PC-3 (cell line): ENCODE results near the gene LGSN. TPM values are rescaled to one million over a fixed set of nuclear protein-coding genes. Genes with fewer than 3 reads are reported as not detected.
"Not testable (repeated sequence)": the region's sequence is repeated elsewhere in the genome, so short reads cannot be mapped to it uniquely, and the experiment has no call there.

Experiments used
- ATAC-seq: fragments of 200-7000 bp; cut with Tn5 transposase; 2 replicates; pipeline ENCODE4 v1.9.1; 2020; ENCODE audit warnings: mild to moderate bottlenecking, moderate library complexity
- BruUV-seq: library from RNA; stranded (reverse); fragments of 400-500 nt; replicated peaks from 2 replicates; lab custom pipeline; 2021; lab: Mats Ljungman, UMichigan
- CTCF ChIA-PET: fragments of 300-600 bp; sonication (Branson Sonifier 250); formaldehyde crosslinking; loops from one replicate; lab custom pipeline; 2022; ENCODE audit warnings: antibody characterized with exemption; lab: Charles Lee
- POLR2A ChIA-PET: fragments of 300-600 bp; sonication (Branson Sonifier 250); formaldehyde crosslinking; loops from one replicate; lab custom pipeline; 2022; ENCODE audit warnings: antibody characterized with exemption; ENCODE audit not compliant: unreplicated experiment; lab: Charles Lee
- DNase-seq: peaks from one replicate; pipeline ENCODE4 v3.0.0-alpha.2; 2015
- H2AFZ ChIP-seq: fragments of 300-600 bp; sonication (generic); 2 replicates; pipeline ENCODE4 v1.6.0; 2016; ENCODE audit warnings: antibody characterized with exemption, low read length
- H3F3A ChIP-seq: fragments of 300-600 bp; sonication (generic); one replicate; pipeline ENCODE4 v1.6.0; 2017; ENCODE audit warnings: antibody characterized with exemption, low read length, control low read depth, mild to moderate bottlenecking; ENCODE audit not compliant: unreplicated experiment
- H3K27ac ChIP-seq: fragments of 300-600 bp; sonication (generic); 2 replicates; pipeline ENCODE4 v1.5.1; 2016; ENCODE audit warnings: mild to moderate bottlenecking, low read length
- H3K27me3 ChIP-seq: fragments of 300-600 bp; sonication (generic); 2 replicates; pipeline ENCODE4 v1.6.1; 2016; ENCODE audit warnings: low read length, mixed read lengths
- H3K36me3 ChIP-seq: fragments of 300-600 bp; sonication (generic); 2 replicates; pipeline ENCODE4 v1.6.1; 2016; ENCODE audit warnings: low read depth, mixed run types, low read length, mixed read lengths
- H3K4me1 ChIP-seq: fragments of 300-600 bp; sonication (generic); 2 replicates; pipeline ENCODE4 v1.5.1; 2016; ENCODE audit warnings: low read length; ENCODE audit not compliant: insufficient read depth
- H3K4me2 ChIP-seq: fragments of 300-600 bp; sonication (generic); 2 replicates; pipeline ENCODE4 v1.6.0; 2016; ENCODE audit warnings: low read length
- H3K4me3 ChIP-seq: fragments of 300-600 bp; sonication (generic); 2 replicates; pipeline ENCODE4 v1.5.1; 2016; ENCODE audit warnings: mild to moderate bottlenecking, low read length, mixed read lengths
- H3K79me2 ChIP-seq: fragments of 300-600 bp; sonication (generic); 2 replicates; pipeline ENCODE4 v1.6.1; 2017; ENCODE audit warnings: low read length, mixed read lengths
- H3K9ac ChIP-seq: fragments of 300-600 bp; sonication (generic); 2 replicates; pipeline ENCODE4 v1.6.0; 2016; ENCODE audit warnings: mild to moderate bottlenecking, low read length
- H3K9me2 ChIP-seq: fragments of 300-600 bp; sonication (generic); replicated peaks from 2 replicates; pipeline ENCODE4 v1.6.1; 2016; ENCODE audit warnings: mixed run types, low read length, mixed read lengths
- H3K9me3 ChIP-seq: fragments of 300-600 bp; sonication (generic); 2 replicates; pipeline ENCODE4 v1.6.1; 2016; ENCODE audit warnings: low read length, mixed read lengths
- H4K20me1 ChIP-seq: fragments of 300-600 bp; sonication (generic); 2 replicates; pipeline ENCODE4 v1.6.1; 2016; ENCODE audit warnings: low read length, mixed read lengths
- EZH2 ChIP-seq: fragments of 300-600 bp; sonication (generic); IDR thresholded peaks from one replicate; pipeline ENCODE4 v1.6.1; 2017; ENCODE audit warnings: antibody characterized with exemption, mild to moderate bottlenecking, low read length; ENCODE audit not compliant: unreplicated experiment
- EZH2phosphoT487 ChIP-seq: fragments of 300-600 bp; sonication (generic); IDR thresholded peaks from 2 replicates; pipeline ENCODE4 v1.6.1; 2018; ENCODE audit warnings: mild to moderate bottlenecking, antibody characterized with exemption, low read length, borderline replicate concordance
- intact Hi-C: fragments of 100-400 bp; cut with micrococcal nuclease; formaldehyde crosslinking; loops from 2 replicates; pipeline ENCODE4 v1.9.0; 2023
- total RNA-seq: library from RNA; depleted of rRNA; stranded (reverse); fragments of >200 nt; gene quantifications from 2 replicates; pipeline ENCODE4 v1.2.3, GENCODE V29; 2014
- TF ChIP-seq, protein P1 (sequence below): fragments of 300-600 bp; sonication (generic); conservative IDR thresholded peaks from 2 replicates; pipeline ENCODE4 v1.5.1; 2017; ENCODE audit warnings: antibody characterized with exemption, low read depth, mild to moderate bottlenecking, low read length

LGSN gene
- total RNA-seq, 1 experiment from 2014 or later = not detected

DNA sequence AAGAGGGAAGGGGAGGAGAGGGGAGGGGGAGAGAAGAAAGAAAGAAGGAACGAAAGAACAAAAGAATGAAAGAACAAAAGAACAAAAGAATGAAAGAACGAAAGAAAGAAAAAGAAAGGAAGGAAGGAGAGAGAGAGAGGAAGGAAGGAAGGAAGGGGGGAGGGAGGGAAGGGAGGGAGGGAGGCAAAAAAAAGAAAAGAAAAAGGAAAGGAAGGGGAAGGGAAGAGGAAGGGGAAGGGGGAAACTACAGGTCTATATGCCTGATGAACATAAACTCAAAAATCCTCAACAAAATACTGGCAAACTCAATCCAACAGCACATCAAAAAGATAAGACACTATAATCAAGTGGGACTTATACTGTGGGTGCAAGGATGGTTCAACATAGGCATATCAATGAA is 13.7 kb upstream of the LGSN start:
- POLR2A ChIA-PET = no interaction called here
- no peak overlapping the region for H3K4me2 ChIP-seq
- H3F3A ChIP-seq = no peaks in the 10 kb centered on the region
- intact Hi-C loops = no loop called here
- H2AFZ ChIP-seq = no peak overlapping the region
- H3K27me3 ChIP-seq = no peaks in the 10 kb centered on the region
- no peak overlapping the region for H3K4me3 ChIP-seq
- TF ChIP-seq, protein P1, sequence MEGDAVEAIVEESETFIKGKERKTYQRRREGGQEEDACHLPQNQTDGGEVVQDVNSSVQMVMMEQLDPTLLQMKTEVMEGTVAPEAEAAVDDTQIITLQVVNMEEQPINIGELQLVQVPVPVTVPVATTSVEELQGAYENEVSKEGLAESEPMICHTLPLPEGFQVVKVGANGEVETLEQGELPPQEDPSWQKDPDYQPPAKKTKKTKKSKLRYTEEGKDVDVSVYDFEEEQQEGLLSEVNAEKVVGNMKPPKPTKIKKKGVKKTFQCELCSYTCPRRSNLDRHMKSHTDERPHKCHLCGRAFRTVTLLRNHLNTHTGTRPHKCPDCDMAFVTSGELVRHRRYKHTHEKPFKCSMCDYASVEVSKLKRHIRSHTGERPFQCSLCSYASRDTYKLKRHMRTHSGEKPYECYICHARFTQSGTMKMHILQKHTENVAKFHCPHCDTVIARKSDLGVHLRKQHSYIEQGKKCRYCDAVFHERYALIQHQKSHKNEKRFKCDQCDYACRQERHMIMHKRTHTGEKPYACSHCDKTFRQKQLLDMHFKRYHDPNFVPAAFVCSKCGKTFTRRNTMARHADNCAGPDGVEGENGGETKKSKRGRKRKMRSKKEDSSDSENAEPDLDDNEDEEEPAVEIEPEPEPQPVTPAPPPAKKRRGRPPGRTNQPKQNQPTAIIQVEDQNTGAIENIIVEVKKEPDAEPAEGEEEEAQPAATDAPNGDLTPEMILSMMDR = no peak
- no peak for TF ChIP-seq EZH2
- no peak for TF ChIP-seq EZH2phosphoT487
- BruUV-seq = no TSS peak
- no peak overlapping the region for H3K9ac ChIP-seq
- CTCF ChIA-PET = no interaction called here
- no peak overlapping the region for H3K27ac ChIP-seq
- H3K36me3 ChIP-seq = no peaks in the 10 kb centered on the region
- no peaks in the 10 kb centered on the region for H4K20me1 ChIP-seq
- ATAC-seq (no peak), DNase-seq (no peak)
- no peaks in the 10 kb centered on the region for H3K79me2 ChIP-seq
- H3K9me2 ChIP-seq = no peaks in the 10 kb centered on the region
- H3K4me1 ChIP-seq = no peaks in the 10 kb centered on the region
- H3K9me3 ChIP-seq = no peaks in the 10 kb centered on the region

DNA sequence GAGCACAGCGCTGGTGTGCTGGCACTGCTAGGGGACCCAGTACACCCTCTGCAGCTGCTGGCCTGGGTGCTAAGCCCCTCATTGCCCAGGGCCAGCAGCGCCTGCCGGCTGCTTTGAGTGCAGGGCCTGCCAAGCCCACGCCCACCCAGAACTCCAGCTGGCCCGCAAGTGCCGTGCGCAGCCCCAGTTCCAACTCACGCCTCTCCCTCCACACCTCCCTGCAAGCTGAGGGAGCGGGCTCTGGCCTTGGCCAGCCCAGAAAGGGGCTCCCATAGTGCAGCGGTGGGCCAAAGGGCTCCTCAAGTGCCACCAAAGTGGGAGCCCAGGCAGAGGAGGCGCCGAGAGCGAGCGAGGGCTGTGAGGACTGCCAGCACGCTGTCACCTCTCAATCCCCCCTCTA is 6.8 kb upstream of the LGSN start:
- H2AFZ ChIP-seq, H3K36me3 ChIP-seq, intact Hi-C loops, POLR2A ChIA-PET, H3K4me2 ChIP-seq, CTCF ChIA-PET, H3K9me2 ChIP-seq, H3F3A ChIP-seq, H3K4me3 ChIP-seq, H3K27ac ChIP-seq, H3K4me1 ChIP-seq, BruUV-seq, H3K27me3 ChIP-seq, H3K9me3 ChIP-seq, H3K79me2 ChIP-seq, DNase-seq, ATAC-seq, H3K9ac ChIP-seq, H4K20me1 ChIP-seq: not testable (repeated sequence)

DNA sequence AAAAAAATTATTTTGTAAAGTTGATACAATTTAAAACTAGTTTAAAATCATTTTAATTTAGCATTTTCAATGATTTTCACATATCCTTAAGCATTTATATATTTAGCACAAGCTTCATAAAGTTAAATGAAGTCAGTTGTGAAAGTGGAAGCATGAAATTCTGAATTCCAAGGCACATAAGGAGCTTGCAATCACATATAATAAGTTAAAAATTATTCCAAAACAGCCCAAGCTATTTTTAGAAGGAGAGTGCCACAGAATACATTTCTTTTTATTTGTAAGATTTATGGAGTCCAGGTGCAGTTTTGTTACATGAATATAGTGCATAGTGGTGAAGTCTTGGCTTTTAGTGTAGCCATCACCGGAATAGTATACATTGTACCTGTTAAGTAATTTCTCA is 3.2 kb upstream of the LGSN start:
- ChIA-PET POLR2A (no interaction called here), CTCF (no interaction called here)
- no peaks in the 10 kb centered on the region for H3K9me3 ChIP-seq
- no peaks in the 10 kb centered on the region for H3K36me3 ChIP-seq
- H3K9ac ChIP-seq = no peak overlapping the region
- no peak overlapping the region for H2AFZ ChIP-seq
- H3K27ac ChIP-seq = no peak overlapping the region
- H3K27me3 ChIP-seq = no peaks in the 10 kb centered on the region
- H3K4me3 ChIP-seq = no peak overlapping the region
- no peaks in the 10 kb centered on the region for H3F3A ChIP-seq
- no peaks in the 10 kb centered on the region for H3K79me2 ChIP-seq
- H4K20me1 ChIP-seq = no peaks in the 10 kb centered on the region
- ATAC-seq = no peak
- TF ChIP-seq EZH2phosphoT487 = no peak
- no peak for TF ChIP-seq EZH2
- TF ChIP-seq, protein P1 = no peak
- peaks cover 7% of the 10 kb centered on the region; the same call in 1 of the 2 replicates for H3K4me1 ChIP-seq
- H3K4me2 ChIP-seq = no peak overlapping the region
- intact Hi-C loops = no loop called here
- no peaks in the 10 kb centered on the region for H3K9me2 ChIP-seq
- no TSS peak for BruUV-seq
- no peak for DNase-seq
